IPS-20b (cell line): Measurements from ENCODE around the gene CLEC20A.

Experiments
- H3K27ac ChIP-seq: one replicate; pipeline ENCODE4 v1.5.1; 2013; ENCODE audit warnings: low read length
- H3K27me3 ChIP-seq: 2 replicates; pipeline ENCODE4 v1.6.1; 2013; ENCODE audit warnings: mild to moderate bottlenecking, low read length, inconsistent platforms; ENCODE audit not compliant: insufficient read depth
- H3K36me3 ChIP-seq: 2 replicates; pipeline ENCODE4 v1.6.1; 2013; ENCODE audit warnings: low read depth, mild to moderate bottlenecking, inconsistent platforms, low read length, moderate library complexity; ENCODE audit not compliant: insufficient read depth
- H3K4me1 ChIP-seq: 2 replicates; pipeline ENCODE4 v1.6.1; 2013; ENCODE audit warnings: mild to moderate bottlenecking, control low read depth, inconsistent platforms, low read length, moderate library complexity; ENCODE audit not compliant: insufficient read depth
- H3K4me3 ChIP-seq: 2 replicates; pipeline ENCODE4 v1.5.1; 2013; ENCODE audit warnings: mild to moderate bottlenecking, low read length, inconsistent platforms
- H3K9ac ChIP-seq: 2 replicates; pipeline ENCODE4 v1.6.1; 2013; ENCODE audit warnings: low read depth, mild to moderate bottlenecking, inconsistent platforms, low read length, moderate library complexity
- H3K9me3 ChIP-seq: 2 replicates; pipeline ENCODE4 v1.6.1; 2013; ENCODE audit warnings: mild to moderate bottlenecking, low read depth, low read length, inconsistent platforms; ENCODE audit not compliant: insufficient read depth

CLEC20A gene

DNA sequence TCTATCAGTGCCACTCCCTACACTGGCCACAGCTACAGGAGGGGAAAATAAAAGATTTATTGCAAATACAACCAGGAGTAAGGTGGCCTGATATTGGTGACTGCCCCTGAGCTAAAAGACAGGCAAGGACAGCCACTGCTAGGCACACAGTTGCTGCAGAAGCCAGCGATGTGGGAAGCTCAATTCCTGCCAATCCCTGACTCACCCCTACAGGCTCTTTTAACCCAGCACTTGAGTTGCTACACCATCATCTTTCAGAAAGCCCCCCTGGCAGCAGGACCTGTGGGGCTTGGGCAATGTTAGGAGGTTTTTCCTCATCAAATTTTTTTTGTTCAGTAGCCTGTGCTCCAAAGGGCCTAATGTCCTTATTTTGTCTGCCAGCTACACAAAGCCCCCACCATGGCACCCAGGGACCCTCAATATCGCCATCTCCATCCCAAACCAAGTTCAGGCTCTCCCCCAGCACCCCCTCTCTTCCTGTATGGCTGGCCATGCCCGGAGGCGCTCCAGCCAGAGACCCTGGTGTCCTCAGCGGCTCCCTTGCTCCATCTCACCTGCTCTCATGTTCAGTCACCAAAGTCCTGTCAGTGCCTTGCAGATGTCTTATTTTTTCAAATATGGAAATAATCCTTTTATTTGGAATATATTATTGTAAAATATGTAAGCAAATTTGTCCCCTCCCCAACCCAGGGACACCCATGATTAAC lies 13.4 kb downstream of the CLEC20A start:
- H3K9me3 ChIP-seq: no peaks in the 10 kb centered on the region
- no peaks in the 10 kb centered on the region for H3K4me1 ChIP-seq
- no peaks in the 10 kb centered on the region for H3K36me3 ChIP-seq
- no peak overlapping the region for H3K27ac ChIP-seq
- no peaks in the 10 kb centered on the region for H3K27me3 ChIP-seq
- H3K9ac ChIP-seq: no peak overlapping the region
- H3K4me3 ChIP-seq: no peak overlapping the region

- Histone ChIP-seq H3K27ac (no peak overlapping the region), H3K9ac (no peak overlapping the region)
Observed at GRCh38 chr1:178477841-178478240, 18.9 kb downstream of the CLEC20A start.

DNA sequence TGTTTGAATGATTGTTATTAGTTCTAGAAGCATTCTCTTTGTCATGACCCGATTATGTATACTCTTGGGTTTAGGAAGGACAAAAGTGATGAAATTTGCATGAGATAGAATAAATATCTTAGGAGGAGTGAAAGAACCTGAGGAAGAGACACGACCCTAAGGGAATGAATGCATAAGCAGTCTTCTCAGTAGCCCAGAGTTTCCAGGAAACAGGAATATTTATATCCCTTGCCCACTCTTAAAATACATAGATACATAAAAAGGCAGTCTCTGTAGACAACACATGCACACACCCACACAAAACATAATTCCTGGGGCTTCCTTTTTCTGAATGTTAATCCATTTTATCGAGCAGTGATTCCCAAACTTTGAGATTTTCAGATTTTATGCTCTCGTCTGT lies 19.4 kb downstream of the CLEC20A start:
- Histone ChIP-seq H3K27me3 (no peaks in the 10 kb centered on the region), H3K4me1 (peaks cover 9% of the 10 kb centered on the region), H3K9me3 (no peaks in the 10 kb centered on the region), H3K4me3 (no peak overlapping the region), H3K27ac (no peak overlapping the region), H3K9ac (no peak overlapping the region), H3K36me3 (peaks cover 24% of the 10 kb centered on the region)

More at GRCh38 chr1:178477841-178478240, 18.9 kb downstream of the CLEC20A start:
- Histone ChIP-seq H3K36me3 (peaks cover 20% of the 10 kb centered on the region), H3K9me3 (no peaks in the 10 kb centered on the region), H3K27me3 (no peaks in the 10 kb centered on the region), H3K4me3 (no peak overlapping the region), H3K4me1 (peaks cover 9% of the 10 kb centered on the region)

GRCh38 chr1:178472531-178472930 lies 24.2 kb downstream of the CLEC20A start:
- no peak overlapping the region for H3K9ac ChIP-seq
- peaks cover 9% of the 10 kb centered on the region for H3K4me1 ChIP-seq
- peaks cover 46% of the 10 kb centered on the region for H3K36me3 ChIP-seq

GRCh38 chr1:178470411-178470960 lies 26.3 kb downstream of the CLEC20A start:
- H3K27ac ChIP-seq: no peak overlapping the region
- no peak overlapping the region for H3K4me3 ChIP-seq
- H3K36me3 ChIP-seq: peaks cover 65% of the 10 kb centered on the region
- H3K4me1 ChIP-seq: no peaks in the 10 kb centered on the region
- H3K9me3 ChIP-seq: no peaks in the 10 kb centered on the region
- no peaks in the 10 kb centered on the region for H3K27me3 ChIP-seq
- no peak overlapping the region for H3K9ac ChIP-seq

More at GRCh38 chr1:178472531-178472930, 24.2 kb downstream of the CLEC20A start:
- H3K9me3 ChIP-seq: no peaks in the 10 kb centered on the region
- H3K27me3 ChIP-seq: no peaks in the 10 kb centered on the region
- no peak overlapping the region for H3K27ac ChIP-seq
- no peak overlapping the region for H3K4me3 ChIP-seq

DNA sequence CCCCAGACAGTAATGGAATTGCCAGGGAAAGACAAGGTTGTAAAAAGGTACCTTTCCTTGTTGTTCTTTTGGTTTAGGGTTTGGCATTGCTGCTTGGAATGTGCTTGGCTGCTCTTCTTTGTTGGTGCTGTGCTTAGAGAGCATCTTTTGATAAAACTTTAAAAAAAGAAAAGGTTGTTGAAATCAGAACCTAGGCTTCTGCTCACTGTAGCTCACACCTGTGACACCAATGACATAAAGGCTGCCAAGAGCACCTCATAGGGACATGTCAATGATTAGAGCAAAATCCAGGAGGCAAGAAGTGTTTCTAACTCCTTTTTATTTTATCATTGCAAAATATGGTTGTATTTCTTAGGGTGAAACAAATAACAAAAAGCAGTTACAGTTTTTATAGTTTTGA lies 28.9 kb downstream of the CLEC20A start:
- Histone ChIP-seq H3K9ac (no peak overlapping the region), H3K4me1 (no peaks in the 10 kb centered on the region), H3K27ac (no peak overlapping the region), H3K36me3 (peaks cover 56% of the 10 kb centered on the region), H3K27me3 (no peaks in the 10 kb centered on the region), H3K9me3 (no peaks in the 10 kb centered on the region), H3K4me3 (no peak overlapping the region)

DNA sequence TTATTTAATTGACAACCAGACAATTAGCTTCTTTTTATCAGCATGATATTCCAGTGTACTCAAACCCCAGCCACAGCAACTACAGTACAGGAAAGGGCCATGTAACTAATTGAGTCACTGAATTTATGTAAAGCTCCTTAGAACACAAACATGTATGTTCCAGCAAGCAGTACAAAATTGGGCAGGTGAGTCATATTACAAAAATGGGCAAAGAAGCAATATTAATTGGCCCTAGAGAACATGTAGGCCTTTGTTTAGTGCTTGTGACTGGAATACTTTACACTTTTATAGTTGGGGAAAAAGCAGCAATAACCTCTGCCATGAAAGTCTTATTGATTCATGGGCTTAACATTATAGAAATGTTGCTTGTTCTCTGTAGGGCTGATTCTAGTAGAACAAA lies 31.8 kb downstream of the CLEC20A start:
- H3K27ac ChIP-seq: no peak overlapping the region
- no peak overlapping the region for H3K9ac ChIP-seq
- H3K4me1 ChIP-seq: peaks cover 8% of the 10 kb centered on the region; the same call in 1 of the 2 replicates
- peaks cover 45% of the 10 kb centered on the region for H3K36me3 ChIP-seq
- H3K27me3 ChIP-seq: no peaks in the 10 kb centered on the region
- H3K4me3 ChIP-seq: no peak overlapping the region
- H3K9me3 ChIP-seq: no peaks in the 10 kb centered on the region

DNA sequence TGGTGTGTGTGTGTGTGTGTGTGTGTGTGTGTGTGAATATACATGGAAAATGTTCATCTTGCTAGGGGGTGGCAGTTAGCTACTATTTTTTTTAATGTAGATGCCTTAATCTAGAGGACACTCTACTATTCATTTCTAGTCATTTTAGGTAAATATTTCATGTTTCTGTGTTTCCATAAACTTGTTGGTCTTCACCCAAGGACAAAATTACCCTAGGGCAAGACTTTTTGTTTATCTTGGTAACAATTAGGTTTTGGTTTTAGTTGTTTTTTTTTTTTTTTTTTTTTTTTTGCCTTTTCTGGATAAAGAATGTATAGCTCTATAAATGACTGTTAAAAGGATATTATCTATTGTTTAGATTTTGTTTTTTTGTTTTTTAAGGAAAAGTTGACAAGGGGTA lies 32.2 kb downstream of the CLEC20A start:
- peaks cover 45% of the 10 kb centered on the region for H3K36me3 ChIP-seq
- no peak overlapping the region for H3K4me3 ChIP-seq
- no peak overlapping the region for H3K27ac ChIP-seq
- no peak overlapping the region for H3K9ac ChIP-seq
- H3K4me1 ChIP-seq: peaks cover 8% of the 10 kb centered on the region; the same call in 1 of the 2 replicates
- H3K27me3 ChIP-seq: no peaks in the 10 kb centered on the region
- no peaks in the 10 kb centered on the region for H3K9me3 ChIP-seq

DNA sequence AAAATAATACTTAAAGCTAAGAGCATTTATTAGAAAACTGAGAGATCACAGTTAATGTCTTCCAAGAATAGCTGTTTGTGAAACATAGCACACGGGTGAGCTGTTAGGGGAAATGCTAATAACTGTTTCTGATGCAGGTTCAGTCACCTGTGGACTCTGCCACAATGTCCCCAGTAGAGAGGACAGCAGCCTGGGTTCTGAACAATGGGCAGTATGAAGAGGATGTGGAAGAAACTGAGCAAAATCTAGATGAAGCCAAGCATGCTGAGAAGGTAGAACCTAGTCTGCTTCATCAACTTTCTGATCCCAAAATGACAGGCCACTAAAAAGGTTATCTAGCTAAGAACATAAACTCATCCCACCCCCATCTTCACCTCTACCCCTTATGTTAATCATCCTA lies 32.6 kb downstream of the CLEC20A start:
- Histone ChIP-seq H3K9ac (no peak overlapping the region), H3K4me1 (peaks cover 8% of the 10 kb centered on the region; the same call in 1 of the 2 replicates), H3K9me3 (no peaks in the 10 kb centered on the region), H3K27ac (no peak overlapping the region), H3K4me3 (no peak overlapping the region), H3K36me3 (peaks cover 45% of the 10 kb centered on the region), H3K27me3 (no peaks in the 10 kb centered on the region)

GRCh38 chr1:178461701-178462100 lies 35.1 kb downstream of the CLEC20A start:
- Histone ChIP-seq H3K4me3 (no peak overlapping the region), H3K9ac (no peak overlapping the region), H3K36me3 (peaks cover 44% of the 10 kb centered on the region), H3K9me3 (no peaks in the 10 kb centered on the region), H3K4me1 (peaks cover 8% of the 10 kb centered on the region; the same call in 1 of the 2 replicates), H3K27ac (no peak overlapping the region), H3K27me3 (no peaks in the 10 kb centered on the region)

DNA sequence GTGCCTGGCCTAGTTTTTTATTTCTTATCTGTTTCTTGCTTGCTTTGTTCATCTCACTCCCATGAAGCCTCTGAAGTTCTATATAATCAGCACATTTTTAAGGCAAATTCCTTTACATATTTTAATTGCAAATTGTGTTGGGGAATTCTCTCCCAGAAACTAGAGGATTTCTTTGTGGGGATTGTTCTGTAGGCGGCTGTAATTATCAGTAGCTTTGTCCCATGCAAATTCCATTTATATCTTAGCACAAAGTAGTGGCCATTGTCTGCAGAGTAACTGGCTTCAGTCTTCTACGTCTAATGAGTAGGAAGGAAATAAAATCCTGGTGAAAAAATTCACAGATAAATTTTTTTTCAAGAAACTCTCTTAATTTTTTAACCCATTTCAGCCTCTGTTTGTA lies 35.7 kb downstream of the CLEC20A start:
- H3K9me3 ChIP-seq: no peaks in the 10 kb centered on the region
- no peak overlapping the region for H3K4me3 ChIP-seq
- H3K4me1 ChIP-seq: peaks cover 8% of the 10 kb centered on the region; the same call in 1 of the 2 replicates
- H3K36me3 ChIP-seq: peaks cover 44% of the 10 kb centered on the region
- no peaks in the 10 kb centered on the region for H3K27me3 ChIP-seq
- no peak overlapping the region for H3K27ac ChIP-seq
- H3K9ac ChIP-seq: no peak overlapping the region

DNA sequence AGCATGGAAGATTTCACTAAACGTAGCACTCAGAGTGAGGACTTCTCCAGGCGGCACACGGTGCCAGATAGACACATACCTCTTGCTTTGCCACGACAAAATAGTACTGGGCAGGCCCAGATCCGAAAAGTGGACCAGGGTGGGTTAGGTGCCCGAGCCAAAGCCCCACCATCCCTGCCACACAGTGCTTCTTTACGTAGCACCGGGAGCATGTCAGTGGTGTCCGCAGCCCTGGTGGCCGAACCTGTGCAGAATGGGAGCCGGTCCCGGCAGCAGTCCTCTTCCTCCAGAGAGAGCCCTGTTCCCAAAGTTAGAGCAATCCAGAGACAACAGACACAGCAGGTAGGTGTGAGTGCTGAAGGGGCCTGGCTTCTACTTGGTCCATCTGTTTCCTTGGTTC lies 38.6 kb downstream of the CLEC20A start:
- Histone ChIP-seq H3K36me3 (peaks cover 37% of the 10 kb centered on the region), H3K4me1 (peaks cover 8% of the 10 kb centered on the region; the same call in 1 of the 2 replicates), H3K4me3 (no peak overlapping the region), H3K9me3 (no peaks in the 10 kb centered on the region), H3K27ac (no peak overlapping the region), H3K27me3 (no peaks in the 10 kb centered on the region), H3K9ac (no peak overlapping the region)
